Activated T-cell treated with anti-CD3 and anti-CD28 coated beads for 4 hours (primary cell): ENCODE results near the gene ABCC11.
"Not testable (repeated sequence)": the region's sequence is repeated elsewhere in the genome, so short reads cannot be mapped to it uniquely, and the experiment has no call there.

Source experiments
- DNase-seq: peaks from one replicate; pipeline ENCODE4 v3.0.0-alpha.2; 2020

Gene ABCC11

GRCh38 chr16:48194828-48195556 is 52.3 kb downstream of the ABCC11 start:
- DNase-seq = no peak

- no peak for DNase-seq
Observed at GRCh38 chr16:48193846-48194245, 53.5 kb downstream of the ABCC11 start.

DNA sequence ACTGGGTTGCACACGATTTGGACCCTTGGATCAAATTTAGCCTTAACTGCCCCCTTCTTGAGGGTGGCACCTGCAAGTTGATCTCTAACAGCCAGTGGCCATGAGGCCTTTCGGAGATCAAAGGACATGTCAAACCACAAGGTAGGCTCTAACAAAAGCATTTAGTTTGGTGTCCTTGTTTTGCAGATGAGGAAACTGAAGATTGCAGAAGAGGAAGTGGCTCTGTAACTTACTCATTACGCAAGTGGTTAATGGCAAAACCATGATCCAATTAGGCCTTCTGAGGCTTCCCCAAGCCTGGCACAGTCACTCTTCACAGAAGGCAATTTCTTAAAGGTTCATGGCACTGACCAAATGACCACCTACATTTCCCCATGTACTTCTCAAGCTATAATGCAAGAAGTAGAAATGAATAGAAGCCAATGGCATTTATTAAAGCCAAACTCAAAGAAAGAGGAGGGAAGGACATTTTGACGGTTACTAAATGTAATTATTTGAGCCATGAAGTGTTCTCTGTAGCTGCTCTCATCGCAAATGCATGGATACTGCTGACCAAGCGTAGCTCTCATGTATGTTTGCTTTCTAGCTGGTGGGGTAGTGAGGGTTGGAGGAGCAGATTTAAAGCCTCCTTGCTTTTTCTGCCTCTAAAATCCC is 58.8 kb downstream of the ABCC11 start:
- DNase-seq = no peak

GRCh38 chr16:48187779-48188178 is 59.6 kb downstream of the ABCC11 start:
- no peak for DNase-seq

DNA sequence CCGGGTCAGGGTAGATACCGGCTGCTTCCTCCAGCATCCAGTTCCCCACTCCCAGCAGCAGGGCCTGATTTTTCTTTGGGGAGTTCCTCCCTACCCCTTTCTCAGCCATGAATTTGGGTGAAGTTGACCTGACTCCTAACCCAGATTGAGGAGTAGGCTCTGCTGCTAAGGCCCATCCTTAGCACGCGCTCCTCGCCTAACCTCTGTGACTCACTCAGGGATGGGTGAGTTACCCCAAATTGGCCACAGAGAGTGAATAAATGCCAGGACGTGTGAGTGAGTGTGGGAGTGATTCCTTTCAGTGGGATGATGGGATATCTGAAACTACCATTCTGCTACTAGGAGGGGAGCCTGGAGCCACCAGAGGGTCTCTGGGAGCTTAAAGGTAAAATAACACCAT is 62.7 kb downstream of the ABCC11 start:
- DNase-seq = no peak

GRCh38 chr16:48182979-48183537 is 64.3 kb downstream of the ABCC11 start:
- DNase-seq = no peak

- DNase-seq = not testable (repeated sequence)
Observed at GRCh38 chr16:48181746-48182520, 65.4 kb downstream of the ABCC11 start.

GRCh38 chr16:48180868-48181480 is 66.4 kb downstream of the ABCC11 start:
- DNase-seq = no peak

DNA sequence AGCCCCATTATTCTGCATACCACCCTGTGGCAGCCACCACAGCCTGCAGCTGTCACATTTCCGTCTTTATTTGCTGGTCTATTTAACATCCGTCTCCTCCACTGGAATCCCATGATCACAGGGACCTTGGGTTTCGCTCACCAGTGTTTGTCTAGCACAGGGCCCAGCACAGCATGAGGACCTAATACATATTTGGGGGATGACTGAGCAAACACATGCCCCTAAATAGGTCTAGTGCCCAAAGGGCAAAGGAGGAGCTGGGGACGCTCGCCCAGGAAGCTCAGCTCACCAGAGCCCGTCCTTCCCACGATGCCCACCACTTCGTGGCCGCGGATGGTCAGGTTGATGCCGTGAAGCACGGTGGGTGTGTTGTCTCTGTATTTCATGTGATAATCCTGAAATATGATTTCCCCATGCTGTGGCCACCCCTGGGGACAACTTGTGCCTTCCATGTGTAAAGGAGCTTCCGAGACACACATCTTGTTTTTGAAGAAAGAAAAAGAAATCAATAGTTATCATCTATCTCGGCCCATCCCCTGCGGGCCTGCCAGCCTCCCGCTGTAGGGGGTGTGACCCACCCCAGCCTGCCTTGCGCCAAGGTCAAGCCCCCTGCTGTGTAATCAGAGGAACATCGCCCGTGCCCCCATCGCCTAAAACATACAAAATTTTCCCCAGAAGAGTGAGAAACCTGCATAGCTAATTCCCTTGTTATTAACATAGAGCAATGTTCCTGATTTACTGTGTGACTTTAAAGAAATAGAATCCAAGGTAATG is 70.5 kb downstream of the ABCC11 start:
- DNase-seq = no peak

DNA sequence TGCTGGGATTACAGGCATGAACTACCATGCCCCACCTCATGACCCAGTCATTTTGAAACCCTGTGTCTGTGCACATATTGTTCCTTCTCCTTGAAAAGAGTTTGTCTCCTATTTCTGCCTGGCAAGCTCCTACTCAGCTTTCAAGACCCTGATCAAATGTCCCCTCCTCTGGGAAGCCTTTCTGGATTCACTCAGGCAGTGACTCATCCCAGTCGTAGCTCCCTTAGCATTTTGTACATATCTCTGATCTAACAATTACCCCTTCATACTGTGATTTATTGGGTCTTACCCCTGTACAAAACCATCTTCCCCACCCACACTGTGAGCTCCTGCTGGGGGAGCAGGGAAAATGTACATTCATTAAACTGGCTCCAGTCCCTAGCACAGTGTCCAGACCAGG is 73.5 kb downstream of the ABCC11 start:
- no peak for DNase-seq

- no peak for DNase-seq
Observed at GRCh38 chr16:48172682-48173081, 74.7 kb downstream of the ABCC11 start.

DNA sequence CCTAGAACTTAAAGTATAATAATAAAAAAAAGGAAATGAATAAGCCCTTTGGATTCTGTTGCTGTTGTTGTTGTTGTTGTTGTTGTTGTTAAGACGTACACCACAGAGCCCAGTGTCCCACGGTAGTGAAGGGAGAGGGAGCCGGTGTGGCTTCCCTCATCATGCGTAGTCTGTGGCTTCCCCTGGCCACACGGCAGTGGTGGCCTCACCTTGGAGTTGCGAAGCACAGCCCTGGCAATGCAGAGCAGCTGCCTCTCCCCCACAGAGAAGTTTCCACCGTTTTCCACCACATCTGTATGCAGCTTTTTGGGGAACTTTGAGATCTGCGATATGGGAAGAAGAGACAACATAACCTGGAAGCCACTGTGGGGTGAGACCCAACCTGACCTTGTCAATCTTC is 77.4 kb downstream of the ABCC11 start:
- DNase-seq = no peak

GRCh38 chr16:48168075-48168474 is 79.3 kb downstream of the ABCC11 start:
- DNase-seq = no peak

DNA sequence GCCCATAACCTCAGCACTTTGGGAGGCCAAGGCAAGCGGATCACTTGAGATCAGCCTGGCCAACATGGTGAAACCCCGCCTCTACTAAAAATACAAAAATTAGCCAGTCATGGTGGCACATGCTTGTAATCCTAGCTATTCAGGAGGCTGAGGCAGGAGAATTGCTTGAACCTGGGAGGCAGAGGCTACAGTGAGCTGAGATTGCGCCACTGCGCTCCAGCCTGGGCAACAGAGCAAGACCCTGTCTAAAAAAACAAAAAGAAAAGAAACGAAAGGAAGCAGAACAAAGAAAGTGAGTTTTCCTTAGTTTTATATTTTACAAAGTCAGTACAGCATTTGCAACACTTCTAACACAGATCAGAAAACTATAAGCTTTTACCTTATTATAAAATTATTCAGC is 80.7 kb downstream of the ABCC11 start:
- DNase-seq = not testable (repeated sequence)

- no peak for DNase-seq
Observed at GRCh38 chr16:48165961-48166578, 81.3 kb downstream of the ABCC11 start.

- DNase-seq = peak; percentile 49
Observed at GRCh38 chr16:48164907-48165715, 82.2 kb downstream of the ABCC11 start.

GRCh38 chr16:48162839-48163410 is 84.4 kb downstream of the ABCC11 start:
- DNase-seq = no peak

- no peak for DNase-seq
Observed at GRCh38 chr16:48161906-48162305, 85.4 kb downstream of the ABCC11 start.

DNA sequence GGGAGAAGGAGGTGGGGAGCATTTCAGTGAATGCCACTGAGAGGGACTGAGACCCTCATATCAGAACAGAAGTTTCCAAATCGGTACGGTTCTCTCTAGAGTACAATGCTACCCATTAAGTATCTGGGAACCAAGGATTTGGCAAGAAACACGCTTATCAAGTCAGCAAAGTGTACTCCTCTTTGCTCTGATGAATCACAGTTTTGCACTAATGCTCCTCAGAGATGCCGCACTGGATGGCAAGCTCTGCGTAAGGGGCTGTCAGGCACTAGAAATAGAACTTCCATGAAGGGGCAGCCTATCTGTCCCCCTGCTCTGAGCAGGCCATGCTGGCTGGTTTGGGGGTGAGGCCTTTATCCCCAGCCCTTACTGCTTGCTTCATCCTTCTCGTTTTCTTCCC is 86.8 kb downstream of the ABCC11 start:
- no peak for DNase-seq

DNA sequence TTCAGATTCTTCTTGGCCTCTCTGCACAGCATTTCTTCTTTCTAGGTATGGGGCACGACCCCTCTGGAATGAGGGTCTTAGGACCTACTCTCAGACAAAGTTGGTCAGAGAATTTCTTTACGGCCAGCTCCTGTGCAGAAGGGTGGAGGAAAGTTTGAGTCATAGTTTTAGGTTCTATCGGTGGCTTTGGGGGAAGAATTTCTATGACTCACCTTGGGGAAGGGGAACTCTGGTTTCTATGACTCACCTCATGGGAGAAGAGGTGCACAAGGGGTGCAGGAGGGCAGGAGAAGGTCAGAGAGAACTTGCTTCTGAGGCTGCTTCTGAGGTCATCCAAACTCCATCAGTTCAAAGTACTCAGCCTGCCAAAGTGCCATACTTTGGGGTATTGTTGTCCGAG is 89.0 kb downstream of the ABCC11 start:
- DNase-seq = peak; percentile 8

DNA sequence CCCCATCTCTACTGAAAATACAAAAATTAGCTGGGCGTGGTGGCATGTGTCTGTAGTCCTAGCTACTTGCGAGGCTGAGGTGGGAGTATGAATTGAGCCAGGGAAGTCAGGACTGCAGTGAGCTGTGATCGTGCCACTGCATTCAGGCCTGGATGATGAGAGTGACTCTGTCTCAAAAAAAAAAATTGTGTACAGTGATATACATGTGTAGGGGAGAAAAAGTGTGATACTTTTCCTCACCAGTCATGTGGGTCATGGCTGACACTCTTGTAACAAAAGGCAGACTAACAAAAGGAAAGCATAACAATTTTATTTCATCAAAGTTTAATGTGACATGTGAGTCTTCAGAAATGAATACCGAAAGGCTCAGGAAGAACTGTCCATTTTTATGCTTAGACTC is 89.5 kb downstream of the ABCC11 start:
- DNase-seq = no peak
